Adrenal gland (tissue), 12 donors: ENCODE measurements around the gene PACS1. TPM values are rescaled to one million over a fixed set of nuclear protein-coding genes. Genes with fewer than 3 reads are reported as not detected.

ENCODE experiments used
- DNase-seq, 7 donors: peaks; one replicate each; pipeline ENCODE4 v3.0.0-alpha.2; 2019 to 2020
- H3K27ac ChIP-seq, 5 donors: fragments of 200-600 bp; sonication (generic) in 4 of 5; 1 replicate in 3 of 5; 2 replicates in 2 of 5; pipeline versions ENCODE4 v1.5.1 to v1.8.0; 2016 to 2020; ENCODE audit warnings: mild to moderate bottlenecking in 1 of 5
- H3K27me3 ChIP-seq: fragments of 200-600 bp; 2 replicates; pipeline ENCODE4 v1.8.0; 2021
- H3K36me3 ChIP-seq, 2 donors: fragments of 200-600 bp; replicated peaks in 1 of 2; 1 replicate in 1 of 2; 2 replicates in 1 of 2; pipeline versions ENCODE4 v1.5.1 to v1.8.0; 2018 to 2022
- H3K4me1 ChIP-seq, 2 donors: fragments of 200-600 bp; replicated peaks in 1 of 2; 1 replicate in 1 of 2; 2 replicates in 1 of 2; pipeline versions ENCODE4 v1.5.1 to v1.8.0; 2018 to 2021
- H3K4me3 ChIP-seq, 4 donors: fragments of 200-600 bp; sonication (generic) in 3 of 4; one replicate each; pipeline ENCODE4 v1.5.1; 2016 to 2018
- H3K9me3 ChIP-seq, 3 donors: fragments of 200-600 bp; sonication (generic) in 1 of 3; replicated peaks in 1 of 3; 1 replicate in 2 of 3; 2 replicates in 1 of 3; pipeline versions ENCODE4 v1.5.1 to v1.8.0; 2016 to 2021
- CTCF ChIP-seq, 6 experiments: fragments of 450-650 bp in 4 of 6; fragments of 200-600 bp in 2 of 6; sonication (generic) in 1 of 6; IDR thresholded peaks; 1 replicate in 5 of 6; 2 replicates in 1 of 6; pipeline versions ENCODE4 v1.5.1 to v1.8.0; 2016 to 2021; ENCODE audit warnings: antibody characterized with exemption in 6 of 6, mild to moderate bottlenecking in 2 of 6, moderate library complexity in 1 of 6
- POLR2A ChIP-seq, 2 donors: fragments of 450-650 bp; IDR thresholded peaks; one replicate each; pipeline ENCODE4 v1.6.1; 2017; ENCODE audit warnings: antibody characterized with exemption in 2 of 2, mild to moderate bottlenecking in 2 of 2, moderate library complexity in 1 of 2
- WGBS, 4 donors: extraction: QIAGEN DNeasy Blood & Tissue Kit in 2 of 4; methylation state at CpG; one replicate each; pipeline versions ENCODE4 v1.1.5 to v1.1.7; 2013 to 2017; 5-methylcytosine and 5-hydroxymethylcytosine counted together
- intact Hi-C, 2 donors: fragments of 100-400 bp; cut with DNase I; formaldehyde crosslinking; loops; one replicate each; pipeline versions ENCODE4 v1.14.1 to v1.15.0; 2022 to 2023
- polyA plus RNA-seq, 3 donors: library from polyadenylated mRNA; stranded (reverse); fragments of 200-250 nt in 2 of 3; fragments of 350-450 nt in 1 of 3; fragmentation: Illumina TruSeq in 1 of 3; extraction: RNeasy Lipid Tissue Mini Kit (QIAGEN cat#74804) in 1 of 3; gene quantifications; one replicate each; pipeline ENCODE4 v1.2.3, GENCODE V29; 2013 to 2014
- total RNA-seq, 9 donors: library from RNA; depleted of rRNA in 4 of 9; stranded (reverse); fragments of >200 nt in 4 of 9; fragments of 120-200 nt in 1 of 9; fragmentation: NEBNext Ultra II Directional in 1 of 9; extraction: Animal tissue kit (Norgen Biotek cat#: 25700) in 1 of 9; gene quantifications; one replicate each; pipeline versions ENCODE4 v1.1.0 to v1.2.4, GENCODE V29; 2013 to 2023
- donor health status: healthy with polysubstance abuse.
- donor health status: Bipolar disorder and iron deficiency.
- donor health status: DM: yes; HTN: yes; CAD: no.
- donor health status: DM: no; HTN: no; CAD: no.
- donor health status: DM: no; HTN: no; CAD: no.
- donor health status: DM: yes; HTN: yes; CAD: no.

Gene PACS1
- total and polyA plus RNA-seq, 12 donors, result 21.1 to 60.5 (median 38.2) TPM

GRCh38 chr11:66230156-66230555 lies 160.1 kb downstream of the PACS1 start:
- Histone ChIP-seq H3K4me3 (no peak overlapping the region), H3K4me1 (no peaks in the 10 kb centered on the region), H3K27ac (no peak overlapping the region), H3K9me3 (no peaks in the 10 kb centered on the region), H3K36me3 (peaks cover 0 to 50% of the 10 kb centered on the region in 2 donors), H3K27me3 (no peaks in the 10 kb centered on the region)
- no peak for DNase-seq
- TF ChIP-seq POLR2A (IDR thresholded peaks at IDR 0.05) (no peak), CTCF (IDR thresholded peaks at IDR 0.05) (no peak)
- intact Hi-C loops, result no loop called here
- 75 to 92% (median 88%) methylated on average over 6 of the region's 6 CpGs for WGBS, 4 donors

GRCh38 chr11:66230978-66231377 lies 160.9 kb downstream of the PACS1 start:
- no peak for DNase-seq
- intact Hi-C loops, result no loop called here
- no peaks in the 10 kb centered on the region for H3K4me1 ChIP-seq
- H3K27me3 ChIP-seq, result no peaks in the 10 kb centered on the region
- no peak for TF ChIP-seq CTCF (IDR thresholded peaks at IDR 0.05)
- TF ChIP-seq POLR2A (IDR thresholded peaks at IDR 0.05), result no peak
- WGBS, 4 donors, result 92 to 96% (median 94%) methylated on average over 11 to 14 of the region's 14 CpGs
- no peaks in the 10 kb centered on the region for H3K9me3 ChIP-seq
- no peak overlapping the region for H3K27ac ChIP-seq
- peaks cover 0 to 54% of the 10 kb centered on the region in 2 donors for H3K36me3 ChIP-seq
- H3K4me3 ChIP-seq, result no peak overlapping the region

- H3K9me3 ChIP-seq, result no peaks in the 10 kb centered on the region
- no peak overlapping the region for H3K4me3 ChIP-seq
- intact Hi-C loops, result no loop called here
- H3K36me3 ChIP-seq, result peaks cover 0 to 54% of the 10 kb centered on the region in 2 donors
- no peaks in the 10 kb centered on the region for H3K27me3 ChIP-seq
- TF ChIP-seq POLR2A (IDR thresholded peaks at IDR 0.05), result no peak
- no peak for TF ChIP-seq CTCF (IDR thresholded peaks at IDR 0.05)
- no peak overlapping the region for H3K27ac ChIP-seq
- WGBS, 4 donors, result 89 to 95% (median 92%) methylated on average over 7 of the region's 7 CpGs
- H3K4me1 ChIP-seq, result no peaks in the 10 kb centered on the region
- DNase-seq, result no peak
Observed at GRCh38 chr11:66231561-66231960, 161.5 kb downstream of the PACS1 start.

GRCh38 chr11:66232769-66233168 lies 162.7 kb downstream of the PACS1 start:
- Histone ChIP-seq H3K27ac (no peak overlapping the region), H3K36me3 (peaks cover 0 to 48% of the 10 kb centered on the region in 2 donors), H3K4me3 (no peak overlapping the region), H3K4me1 (no peaks in the 10 kb centered on the region), H3K9me3 (no peaks in the 10 kb centered on the region), H3K27me3 (no peaks in the 10 kb centered on the region)
- WGBS, 4 donors, result 91 to 94% (median 92%) methylated on average over 9 to 11 of the region's 11 CpGs
- TF ChIP-seq CTCF (IDR thresholded peaks at IDR 0.05), result no peak
- no peak for TF ChIP-seq POLR2A (IDR thresholded peaks at IDR 0.05)
- intact Hi-C loops, result no loop called here
- DNase-seq, result no peak
